ENCODE results near the gene RIMS4. TPM values are rescaled to one million over a fixed set of nuclear protein-coding genes. Genes with fewer than 3 reads are reported as not detected.
A peak's percentile ranks its signal among the peaks of the same experiment; 100 is the strongest.

The RIMS4 gene
- total RNA-seq, 1 experiment from 2014 or later = 4.0 TPM

DNA sequence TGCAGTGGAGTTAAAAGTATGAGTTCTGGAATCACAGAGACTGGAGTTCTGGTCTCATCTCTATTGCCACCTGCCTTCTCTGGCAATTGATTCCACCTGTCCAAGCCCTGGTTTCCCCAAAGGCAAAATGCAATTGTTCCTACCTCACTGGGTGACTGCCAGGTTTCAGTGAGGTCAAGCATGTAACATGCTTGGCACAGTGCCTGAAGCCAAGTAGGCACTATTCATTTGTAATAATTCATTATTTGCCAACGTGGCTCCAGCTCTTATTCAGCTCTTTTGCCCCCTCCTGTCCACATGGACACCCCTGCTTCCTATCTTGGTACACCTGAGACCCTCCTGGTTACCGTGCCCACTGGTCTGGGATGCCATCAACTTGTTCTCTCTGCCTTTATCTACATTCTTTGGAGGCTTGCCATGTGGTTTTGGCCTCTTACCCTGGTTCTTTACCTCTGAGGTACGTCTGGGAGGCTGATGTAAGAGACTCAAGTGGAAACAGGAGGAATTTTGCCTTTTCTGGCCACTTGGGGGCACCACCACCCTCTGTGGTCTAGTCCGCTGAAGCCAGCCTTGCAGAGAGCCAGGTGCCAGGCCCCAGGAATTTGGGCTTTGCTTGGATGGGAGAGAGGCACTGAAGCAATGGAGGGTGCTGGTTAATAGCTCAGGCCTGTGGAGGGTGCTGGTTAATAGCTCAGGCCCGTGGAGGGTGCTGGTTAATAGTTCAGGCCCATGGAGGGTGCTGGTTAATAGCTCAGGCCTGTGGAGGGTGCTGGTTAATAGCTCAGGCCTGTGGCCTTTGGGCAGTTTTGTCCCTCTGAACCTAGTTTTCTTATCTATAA, 63.0 kb downstream of the RIMS4 start:
- Histone ChIP-seq H3K27me3 (ENCODE audit: control insufficient read depth, insufficient read depth, low read length) (no peaks in the 10 kb centered on the region), H3K4me1 (ENCODE audit: control insufficient read depth, insufficient read depth, low read length) (peaks cover 22% of the 10 kb centered on the region), H3K27ac (ENCODE audit: low read length) (peak overlapping the region; percentile 86; the same call in 1 of the 2 replicates), H3K4me3 (ENCODE audit: low read depth in 2 of 2, low read length in 2 of 2) (peak overlapping the region; percentile 52 to 88), H3K9me3 (ENCODE audit: control insufficient read depth, insufficient read depth, low read depth, low read length) (no peaks in the 10 kb centered on the region), H3K36me3 (ENCODE audit: control insufficient read depth, insufficient read depth, low read length) (no peaks in the 10 kb centered on the region)
- no TSS peak for BruUV-seq (replicated peaks)
- in situ Hi-C loops (cut with HindIII; ENCODE audit: low pct_unique_long_range_greater_than_20kb, low sequenced_read_pairs) (no loop called here), intact Hi-C loops (cut with micrococcal nuclease; ENCODE audit: unreplicated experiment) (loop anchor here (1.0 kb wide), 1 partner anchor 120 kb away; no protein-coding TSS in a partner anchor)
- POLR2A ChIA-PET = no interaction called here
- DNase-seq (ENCODE audit: low read depth, low spot score) = peak; percentile 69
- peak; percentile 43; the same call in 1 of the 2 replicates for TF ChIP-seq TCF7L2 (IDR thresholded peaks at IDR 0.05; ENCODE audit: low read depth, low read length)
- TF ChIP-seq POLR2AphosphoS5 (IDR thresholded peaks at IDR 0.05; ENCODE audit: low read depth, low read length) = no peak
- TF ChIP-seq, protein P1, sequence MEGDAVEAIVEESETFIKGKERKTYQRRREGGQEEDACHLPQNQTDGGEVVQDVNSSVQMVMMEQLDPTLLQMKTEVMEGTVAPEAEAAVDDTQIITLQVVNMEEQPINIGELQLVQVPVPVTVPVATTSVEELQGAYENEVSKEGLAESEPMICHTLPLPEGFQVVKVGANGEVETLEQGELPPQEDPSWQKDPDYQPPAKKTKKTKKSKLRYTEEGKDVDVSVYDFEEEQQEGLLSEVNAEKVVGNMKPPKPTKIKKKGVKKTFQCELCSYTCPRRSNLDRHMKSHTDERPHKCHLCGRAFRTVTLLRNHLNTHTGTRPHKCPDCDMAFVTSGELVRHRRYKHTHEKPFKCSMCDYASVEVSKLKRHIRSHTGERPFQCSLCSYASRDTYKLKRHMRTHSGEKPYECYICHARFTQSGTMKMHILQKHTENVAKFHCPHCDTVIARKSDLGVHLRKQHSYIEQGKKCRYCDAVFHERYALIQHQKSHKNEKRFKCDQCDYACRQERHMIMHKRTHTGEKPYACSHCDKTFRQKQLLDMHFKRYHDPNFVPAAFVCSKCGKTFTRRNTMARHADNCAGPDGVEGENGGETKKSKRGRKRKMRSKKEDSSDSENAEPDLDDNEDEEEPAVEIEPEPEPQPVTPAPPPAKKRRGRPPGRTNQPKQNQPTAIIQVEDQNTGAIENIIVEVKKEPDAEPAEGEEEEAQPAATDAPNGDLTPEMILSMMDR (IDR thresholded peaks at IDR 0.05) = peak; percentile 88
- CTCF ChIA-PET = interaction anchor here (0.5 to 1.4 kb wide), 7 partner anchors 30 to 120 kb away, joined by 3 to 6 read pairs (median 3); no protein-coding TSS in a partner anchor
- ATAC-seq = peak; percentile 82

DNA sequence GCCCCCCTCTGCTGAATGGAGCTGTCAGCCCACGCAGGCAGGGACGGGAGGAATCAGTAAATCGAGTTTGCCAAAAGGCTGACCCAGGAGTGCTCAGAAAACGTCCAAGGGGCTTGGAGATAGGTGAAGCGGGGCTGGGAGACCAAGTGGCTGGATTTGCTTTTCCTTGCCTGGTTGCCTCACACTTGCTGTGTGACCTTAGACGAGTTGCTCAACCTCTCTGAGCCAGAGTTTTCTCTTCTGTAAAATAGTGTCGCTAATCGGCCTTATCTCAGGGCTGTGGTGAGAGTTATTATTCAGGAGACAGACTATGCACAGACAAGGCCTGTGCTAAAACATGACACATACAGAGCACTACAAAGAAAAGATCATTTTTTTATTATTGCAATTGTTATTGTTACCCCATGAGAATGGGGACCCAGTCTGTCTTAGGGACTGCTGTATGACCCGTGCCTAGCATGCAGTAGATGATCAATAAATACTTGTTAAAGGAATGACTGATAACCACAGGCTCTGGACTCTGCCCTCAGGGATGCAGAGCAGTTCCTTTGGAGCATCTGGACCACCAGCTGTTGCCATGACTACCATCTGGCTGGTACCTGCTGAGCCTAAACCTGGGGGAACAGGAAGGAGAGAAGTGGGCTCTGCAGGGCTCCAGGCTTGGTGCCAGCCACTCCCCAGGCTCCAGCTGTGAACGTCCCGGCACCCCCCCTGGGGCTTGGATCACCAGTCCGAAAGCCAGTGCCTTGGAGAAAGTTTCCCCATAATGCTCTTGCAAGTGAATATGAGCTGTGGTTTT, 63.8 kb downstream of the RIMS4 start:
- Histone ChIP-seq H3K36me3 (ENCODE audit: control insufficient read depth, insufficient read depth, low read length) (no peaks in the 10 kb centered on the region), H3K27ac (ENCODE audit: low read length) (peak overlapping the region; percentile 86), H3K9me3 (ENCODE audit: control insufficient read depth, insufficient read depth, low read depth, low read length) (no peaks in the 10 kb centered on the region), H3K4me1 (ENCODE audit: control insufficient read depth, insufficient read depth, low read length) (peaks cover 25% of the 10 kb centered on the region), H3K27me3 (ENCODE audit: control insufficient read depth, insufficient read depth, low read length) (no peaks in the 10 kb centered on the region), H3K4me3 (ENCODE audit: low read depth in 2 of 2, low read length in 2 of 2) (peak overlapping the region; percentile 52 to 88)
- TF ChIP-seq, protein P1 (IDR thresholded peaks at IDR 0.05) = no peak
- TF ChIP-seq POLR2AphosphoS5 (IDR thresholded peaks at IDR 0.05; ENCODE audit: low read depth, low read length) = no peak
- no peak for TF ChIP-seq TCF7L2 (IDR thresholded peaks at IDR 0.05; ENCODE audit: low read depth, low read length)
- TF ChIP-seq SIN3A (IDR thresholded peaks at IDR 0.05; ENCODE audit: borderline replicate concordance, insufficient read depth, low read depth, low read length) = no peak
- TF ChIP-seq, protein P2, sequence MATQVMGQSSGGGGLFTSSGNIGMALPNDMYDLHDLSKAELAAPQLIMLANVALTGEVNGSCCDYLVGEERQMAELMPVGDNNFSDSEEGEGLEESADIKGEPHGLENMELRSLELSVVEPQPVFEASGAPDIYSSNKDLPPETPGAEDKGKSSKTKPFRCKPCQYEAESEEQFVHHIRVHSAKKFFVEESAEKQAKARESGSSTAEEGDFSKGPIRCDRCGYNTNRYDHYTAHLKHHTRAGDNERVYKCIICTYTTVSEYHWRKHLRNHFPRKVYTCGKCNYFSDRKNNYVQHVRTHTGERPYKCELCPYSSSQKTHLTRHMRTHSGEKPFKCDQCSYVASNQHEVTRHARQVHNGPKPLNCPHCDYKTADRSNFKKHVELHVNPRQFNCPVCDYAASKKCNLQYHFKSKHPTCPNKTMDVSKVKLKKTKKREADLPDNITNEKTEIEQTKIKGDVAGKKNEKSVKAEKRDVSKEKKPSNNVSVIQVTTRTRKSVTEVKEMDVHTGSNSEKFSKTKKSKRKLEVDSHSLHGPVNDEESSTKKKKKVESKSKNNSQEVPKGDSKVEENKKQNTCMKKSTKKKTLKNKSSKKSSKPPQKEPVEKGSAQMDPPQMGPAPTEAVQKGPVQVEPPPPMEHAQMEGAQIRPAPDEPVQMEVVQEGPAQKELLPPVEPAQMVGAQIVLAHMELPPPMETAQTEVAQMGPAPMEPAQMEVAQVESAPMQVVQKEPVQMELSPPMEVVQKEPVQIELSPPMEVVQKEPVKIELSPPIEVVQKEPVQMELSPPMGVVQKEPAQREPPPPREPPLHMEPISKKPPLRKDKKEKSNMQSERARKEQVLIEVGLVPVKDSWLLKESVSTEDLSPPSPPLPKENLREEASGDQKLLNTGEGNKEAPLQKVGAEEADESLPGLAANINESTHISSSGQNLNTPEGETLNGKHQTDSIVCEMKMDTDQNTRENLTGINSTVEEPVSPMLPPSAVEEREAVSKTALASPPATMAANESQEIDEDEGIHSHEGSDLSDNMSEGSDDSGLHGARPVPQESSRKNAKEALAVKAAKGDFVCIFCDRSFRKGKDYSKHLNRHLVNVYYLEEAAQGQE (IDR thresholded peaks at IDR 0.05; ENCODE audit: insufficient read depth in 1 of 2, low read depth in 2 of 2, low read length in 1 of 2) = no peak
- ChIA-PET POLR2A (no interaction called here), CTCF (interaction anchor here (0.5 to 1.4 kb wide), 5 partner anchors 61 to 121 kb away, joined by 3 to 4 read pairs (median 3); no protein-coding TSS in a partner anchor)
- intact Hi-C loops (cut with micrococcal nuclease; ENCODE audit: unreplicated experiment) (loop anchor here (1.0 kb wide), 1 partner anchor 121 kb away; no protein-coding TSS in a partner anchor), in situ Hi-C loops (cut with HindIII; ENCODE audit: low pct_unique_long_range_greater_than_20kb, low sequenced_read_pairs) (no loop called here)
- ATAC-seq (0 out of 2 replicates have a peak, but pooled peaks have one; percentile 3), DNase-seq (ENCODE audit: low read depth, low spot score) (no peak)
- BruUV-seq (replicated peaks) = TSS peak; percentile 51
